ENCODE results near the gene PRXL2B. TPM values are rescaled to one million over a fixed set of nuclear protein-coding genes. Genes with fewer than 3 reads are reported as not detected.
"Not testable (repeated sequence)": the region's sequence is repeated elsewhere in the genome, so short reads cannot be mapped to it uniquely, and the experiment has no call there.

PRXL2B gene
- total RNA-seq, 1 experiment from 2014 or later: 40.7 TPM

- Histone ChIP-seq H2AK5ac (ENCODE audit: insufficient read length, low read length) (no peak overlapping the region), H4K91ac (ENCODE audit: insufficient read length, low read depth, low read length) (no peak overlapping the region), H4K20me1 (ENCODE audit: control insufficient read depth, insufficient read depth, insufficient read length) (no peaks in the 10 kb centered on the region), H3K23me2 (ENCODE audit: insufficient read length, low read depth, low read length, poor library complexity, severe bottlenecking) (peaks cover 3% of the 10 kb centered on the region), H2BK15ac (ENCODE audit: low read depth, low read length) (no peak overlapping the region), H3T11ph (ENCODE audit: low read length) (no peak overlapping the region), H3K56ac (ENCODE audit: insufficient read length, low read depth, low read length) (no peak overlapping the region), H3K9ac (ENCODE audit: extremely low read depth, insufficient read length, low read length) (no peak overlapping the region), H3K23ac (ENCODE audit: insufficient read length, low read depth, low read length) (no peak overlapping the region), H2BK5ac (ENCODE audit: insufficient read length, low read length) (no peak overlapping the region), H3K4me1 (ENCODE audit: insufficient read depth, low read length) (no peaks in the 10 kb centered on the region; the same call in 1 of the 2 replicates), H3K79me2 (ENCODE audit: insufficient read depth, low read length) (no peaks in the 10 kb centered on the region), H2BK120ac (ENCODE audit: low read depth, low read length, poor library complexity, severe bottlenecking) (no peak overlapping the region), H3K79me1 (ENCODE audit: insufficient read depth, low read depth, low read length, poor library complexity, severe bottlenecking) (no peaks in the 10 kb centered on the region), H3K18ac (ENCODE audit: insufficient read length, low read depth, low read length) (no peak overlapping the region), H4K8ac (replicated peaks; ENCODE audit: insufficient read length, low read depth, low read length) (no peak overlapping the region), H3K27me3 (ENCODE audit: insufficient read depth, low read length) (no peaks in the 10 kb centered on the region), H3K4me2 (ENCODE audit: insufficient read depth, insufficient read length, low read length) (no peak overlapping the region), H3K9me3 (ENCODE audit: control insufficient read depth, low read depth, low read length) (no peaks in the 10 kb centered on the region), H2BK20ac (ENCODE audit: low read depth, low read length, poor library complexity, severe bottlenecking) (no peak overlapping the region), H3K27ac (ENCODE audit: insufficient read length, low read depth, low read length) (no peak overlapping the region), H2AFZ (ENCODE audit: low read length) (no peak overlapping the region), H4K5ac (ENCODE audit: insufficient read length, low read depth, low read length) (no peak overlapping the region), H2BK12ac (ENCODE audit: insufficient read length, low read depth, low read length) (no peak overlapping the region), H3K4ac (ENCODE audit: low read depth, low read length) (no peak overlapping the region), H3K14ac (ENCODE audit: insufficient read depth, low read length) (no peak overlapping the region)
- no CpG with 5 or more reads among the region's 26 CpGs for WGBS (ENCODE audit: extremely low coverage, insufficient read length, low lambda C conversion rate)
- Mint-ChIP-seq H3K4me1 (peaks cover 16 to 22% of the 10 kb centered on the region in 2 experiments), H3K9me3 (no peaks in the 10 kb centered on the region), H3K27me3 (ENCODE audit: low read depth) (no peaks in the 10 kb centered on the region), H3K36me3 (ENCODE audit: insufficient read depth in 1 of 3, low read depth in 3 of 3) (no peaks in the 10 kb centered on the region), H3K27ac (no peak overlapping the region), H3K4me3 (no peak overlapping the region)
- TF ChIP-seq CTCF (conservative IDR thresholded peaks at IDR 0.05): no peak
- DNase-seq: no peak
These were observed 34.4 kb upstream of the PRXL2B start for GRCh38 chr1:2552189-2552588.

GRCh38 chr1:2553076-2553475 lies 33.5 kb upstream of the PRXL2B start:
- not testable (repeated sequence) for H2AFZ ChIP-seq (ENCODE audit: low read length); H3K4ac ChIP-seq (ENCODE audit: low read depth, low read length); H3K4me2 ChIP-seq (ENCODE audit: insufficient read depth, insufficient read length, low read length); H2BK20ac ChIP-seq (ENCODE audit: low read depth, low read length, poor library complexity, severe bottlenecking); H3T11ph ChIP-seq (ENCODE audit: low read length); H3K4me1 ChIP-seq (ENCODE audit: insufficient read depth, low read length); H4K8ac ChIP-seq (replicated peaks; ENCODE audit: insufficient read length, low read depth, low read length); H3K36me3 Mint-ChIP-seq (ENCODE audit: insufficient read depth in 1 of 3, low read depth in 3 of 3); H3K4me3 Mint-ChIP-seq; H2BK12ac ChIP-seq (ENCODE audit: insufficient read length, low read depth, low read length); H3K27ac ChIP-seq (ENCODE audit: insufficient read length, low read depth, low read length); H3K56ac ChIP-seq (ENCODE audit: insufficient read length, low read depth, low read length); H2BK120ac ChIP-seq (ENCODE audit: low read depth, low read length, poor library complexity, severe bottlenecking); H3K79me2 ChIP-seq (ENCODE audit: insufficient read depth, low read length); H3K27me3 Mint-ChIP-seq (ENCODE audit: low read depth); H3K79me1 ChIP-seq (ENCODE audit: insufficient read depth, low read depth, low read length, poor library complexity, severe bottlenecking); H2AK5ac ChIP-seq (ENCODE audit: insufficient read length, low read length); H3K23ac ChIP-seq (ENCODE audit: insufficient read length, low read depth, low read length); H3K14ac ChIP-seq (ENCODE audit: insufficient read depth, low read length); H3K9ac ChIP-seq (ENCODE audit: extremely low read depth, insufficient read length, low read length); DNase-seq; H3K9me3 ChIP-seq (ENCODE audit: control insufficient read depth, low read depth, low read length); H3K23me2 ChIP-seq (ENCODE audit: insufficient read length, low read depth, low read length, poor library complexity, severe bottlenecking); H4K20me1 ChIP-seq (ENCODE audit: control insufficient read depth, insufficient read depth, insufficient read length); H2BK15ac ChIP-seq (ENCODE audit: low read depth, low read length); H4K5ac ChIP-seq (ENCODE audit: insufficient read length, low read depth, low read length); H3K9me3 Mint-ChIP-seq; H4K91ac ChIP-seq (ENCODE audit: insufficient read length, low read depth, low read length); H3K27me3 ChIP-seq (ENCODE audit: insufficient read depth, low read length); H3K18ac ChIP-seq (ENCODE audit: insufficient read length, low read depth, low read length); H3K27ac Mint-ChIP-seq; H2BK5ac ChIP-seq (ENCODE audit: insufficient read length, low read length)
- no CpG with 5 or more reads among the region's 9 CpGs for WGBS (ENCODE audit: extremely low coverage, insufficient read length, low lambda C conversion rate)
- peaks cover 11 to 19% of the 10 kb centered on the region in 2 experiments for H3K4me1 Mint-ChIP-seq
